ENCODE data around the gene TLE1.

- TF ChIP-seq POLR2A (IDR thresholded peaks at IDR 0.05) (no peak), EP300 (IDR thresholded peaks at IDR 0.05; ENCODE audit: low read depth) (no peak), POLR2AphosphoS5 (IDR thresholded peaks at IDR 0.05) (no peak)
- TF ChIP-seq, protein P1, sequence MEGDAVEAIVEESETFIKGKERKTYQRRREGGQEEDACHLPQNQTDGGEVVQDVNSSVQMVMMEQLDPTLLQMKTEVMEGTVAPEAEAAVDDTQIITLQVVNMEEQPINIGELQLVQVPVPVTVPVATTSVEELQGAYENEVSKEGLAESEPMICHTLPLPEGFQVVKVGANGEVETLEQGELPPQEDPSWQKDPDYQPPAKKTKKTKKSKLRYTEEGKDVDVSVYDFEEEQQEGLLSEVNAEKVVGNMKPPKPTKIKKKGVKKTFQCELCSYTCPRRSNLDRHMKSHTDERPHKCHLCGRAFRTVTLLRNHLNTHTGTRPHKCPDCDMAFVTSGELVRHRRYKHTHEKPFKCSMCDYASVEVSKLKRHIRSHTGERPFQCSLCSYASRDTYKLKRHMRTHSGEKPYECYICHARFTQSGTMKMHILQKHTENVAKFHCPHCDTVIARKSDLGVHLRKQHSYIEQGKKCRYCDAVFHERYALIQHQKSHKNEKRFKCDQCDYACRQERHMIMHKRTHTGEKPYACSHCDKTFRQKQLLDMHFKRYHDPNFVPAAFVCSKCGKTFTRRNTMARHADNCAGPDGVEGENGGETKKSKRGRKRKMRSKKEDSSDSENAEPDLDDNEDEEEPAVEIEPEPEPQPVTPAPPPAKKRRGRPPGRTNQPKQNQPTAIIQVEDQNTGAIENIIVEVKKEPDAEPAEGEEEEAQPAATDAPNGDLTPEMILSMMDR (IDR thresholded peaks at IDR 0.05): no peak
These were observed 81.6 kb downstream of the TLE1 start for GRCh38 chr9:81607593-81608288.

Measured in transverse colon (tissue), 4 donors.